Measurements from ENCODE around the gene RNGTT.
A peak's percentile ranks its signal among the peaks of the same experiment; 100 is the strongest.
"Not testable (repeated sequence)": the region's sequence is repeated elsewhere in the genome, so short reads cannot be mapped to it uniquely, and the experiment has no call there.

RNGTT gene

DNA sequence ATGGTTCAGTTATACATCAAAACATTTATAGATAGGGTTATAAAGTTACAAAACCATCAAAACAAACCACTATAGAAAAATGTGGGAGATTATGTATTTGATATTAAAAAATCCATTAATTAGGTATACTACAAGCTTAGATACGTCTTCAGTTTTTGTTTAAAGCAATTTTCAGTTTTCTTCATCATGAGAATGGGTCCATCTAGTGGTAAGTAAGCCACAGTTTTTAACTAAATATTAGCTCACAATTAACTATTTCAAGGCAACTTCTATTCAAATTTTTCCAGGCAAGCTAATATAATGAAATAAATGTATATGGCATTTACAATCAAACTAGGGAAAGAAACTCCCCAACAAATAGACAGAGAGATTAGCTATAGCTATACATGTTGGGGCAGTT is 44.4 kb downstream of the RNGTT start:
- intact Hi-C loops (cut with DNase I) = no loop called here
- DNase-seq = no peak

GRCh38 chr6:88916615-88917208 is 46.7 kb downstream of the RNGTT start:
- no peak for DNase-seq
- intact Hi-C loops (cut with DNase I) = no loop called here

DNA sequence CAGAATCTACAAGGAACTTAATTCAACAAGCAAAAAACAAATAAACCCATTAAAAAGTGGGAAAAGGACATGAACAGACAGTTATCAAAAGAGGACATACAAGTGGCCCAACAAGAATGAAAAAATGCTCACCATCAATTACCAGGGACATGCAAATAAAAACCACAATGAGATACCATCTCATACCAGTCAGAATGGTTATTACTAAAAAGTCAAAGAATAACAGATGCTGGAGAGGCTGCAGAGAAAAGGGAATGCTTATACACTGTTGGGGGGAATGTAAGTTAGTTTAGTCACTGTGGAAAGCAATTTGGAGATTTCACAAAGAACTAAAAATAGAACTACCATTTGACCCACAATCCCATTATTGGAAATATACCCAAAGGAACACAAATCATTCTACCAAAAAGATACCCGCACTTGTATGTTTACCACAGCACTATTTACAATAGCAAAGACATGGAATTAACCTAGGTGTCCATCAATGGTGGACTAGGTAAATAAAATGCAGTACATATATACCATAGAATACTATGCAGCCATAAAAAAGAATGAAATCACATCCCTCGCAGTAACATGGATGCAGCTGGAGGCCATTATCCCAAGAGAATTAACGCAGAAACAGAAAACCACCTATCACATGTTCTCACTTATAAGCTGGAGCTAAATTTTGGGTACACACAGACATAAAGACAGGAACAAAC is 48.4 kb downstream of the RNGTT start:
- DNase-seq = no peak
- intact Hi-C loops (cut with DNase I) = no loop called here

- intact Hi-C loops (cut with DNase I) = no loop called here
These were observed 49.2 kb downstream of the RNGTT start for GRCh38 chr6:88914180-88914579.

GRCh38 chr6:88913471-88913870 is 49.9 kb downstream of the RNGTT start:
- intact Hi-C loops (cut with DNase I) = no loop called here
- no peak for DNase-seq

More at GRCh38 chr6:88914180-88914579, 49.2 kb downstream of the RNGTT start:
- DNase-seq = no peak

GRCh38 chr6:88910922-88911778 is 52.3 kb downstream of the RNGTT start:
- no peak for DNase-seq
- intact Hi-C loops (cut with DNase I) = no loop called here

DNA sequence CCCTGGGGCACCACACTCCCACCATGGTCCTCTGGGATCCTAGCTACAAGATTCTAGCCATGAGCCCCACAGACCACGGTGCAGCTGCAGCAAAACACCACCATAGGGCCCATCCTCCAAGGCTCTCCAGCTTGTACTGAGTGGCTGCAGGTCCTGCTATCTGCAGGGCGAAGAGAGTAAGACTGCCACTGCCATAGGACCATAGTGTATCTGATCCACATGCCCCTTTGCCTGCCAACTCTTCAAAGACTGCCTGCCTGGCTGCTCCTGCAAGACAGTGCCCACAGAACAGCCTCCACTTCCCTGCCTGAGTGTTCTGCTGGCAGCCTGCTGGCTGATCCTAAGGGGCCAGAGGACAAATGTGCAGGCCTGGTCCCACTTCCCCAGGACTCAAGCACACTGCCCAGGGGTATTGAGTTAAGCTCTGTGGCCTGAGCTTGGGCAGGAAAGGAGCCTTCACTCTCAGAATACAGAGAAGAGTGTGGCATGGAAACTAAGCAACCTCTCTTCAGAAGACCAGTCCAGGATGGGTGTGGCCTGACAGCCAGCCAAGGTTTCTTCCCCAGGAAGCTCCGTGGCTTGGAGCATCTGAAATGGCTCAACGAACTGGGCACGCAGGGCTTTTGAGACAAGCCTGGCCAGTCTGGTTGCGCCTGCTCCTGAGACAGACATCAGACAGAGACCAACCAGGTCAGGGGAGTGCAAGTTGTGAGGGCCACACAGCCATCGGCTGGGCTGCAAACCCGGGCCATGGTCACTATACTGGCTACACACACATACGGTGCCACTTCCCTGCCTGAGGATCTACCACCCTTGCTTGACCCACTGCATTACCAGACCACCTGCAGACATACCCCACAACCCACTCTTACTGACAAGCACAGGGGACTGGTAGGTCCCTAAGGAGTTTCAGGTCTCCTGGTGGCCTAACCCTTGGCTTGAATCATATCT is 54.5 kb downstream of the RNGTT start:
- intact Hi-C loops (cut with DNase I) = no loop called here
- peak in 2 of 42 donors; percentile 1 to 5 for DNase-seq

DNA sequence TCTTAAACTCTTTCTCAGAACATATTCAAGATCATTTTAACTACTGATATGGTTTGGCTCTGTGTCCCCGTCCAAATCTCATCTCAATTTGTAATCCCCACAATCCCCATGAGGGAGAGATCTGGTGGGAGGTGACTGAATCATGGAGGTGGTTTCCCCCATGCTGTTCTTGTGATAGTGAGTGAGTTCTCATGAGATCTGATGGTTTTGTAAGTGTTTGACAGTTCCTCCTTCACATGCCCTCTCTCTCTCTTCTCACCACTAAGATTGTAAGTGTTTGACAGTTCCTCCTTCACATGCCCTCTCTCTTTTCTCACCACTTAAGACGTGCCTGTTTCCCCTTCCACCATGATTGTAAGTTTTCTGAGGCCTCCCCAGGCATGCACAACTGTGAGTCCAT is 56.3 kb downstream of the RNGTT start:
- intact Hi-C loops (cut with DNase I) = not testable (repeated sequence)
- peak in 7 of 42 donors; percentile 6 to 47 (median 21) for DNase-seq

- DNase-seq = no peak
- intact Hi-C loops (cut with DNase I) = no loop called here
These were observed 63.7 kb downstream of the RNGTT start for GRCh38 chr6:88899569-88900316.

- intact Hi-C loops (cut with DNase I) = no loop called here
- DNase-seq = no peak
These were observed 67.5 kb downstream of the RNGTT start for GRCh38 chr6:88895911-88896310.

GRCh38 chr6:88890860-88891845 is 72.3 kb downstream of the RNGTT start:
- DNase-seq = no peak
- intact Hi-C loops (cut with DNase I) = no loop called here

GRCh38 chr6:88890394-88890793 is 73.0 kb downstream of the RNGTT start:
- intact Hi-C loops (cut with DNase I) = no loop called here
- no peak for DNase-seq

DNA sequence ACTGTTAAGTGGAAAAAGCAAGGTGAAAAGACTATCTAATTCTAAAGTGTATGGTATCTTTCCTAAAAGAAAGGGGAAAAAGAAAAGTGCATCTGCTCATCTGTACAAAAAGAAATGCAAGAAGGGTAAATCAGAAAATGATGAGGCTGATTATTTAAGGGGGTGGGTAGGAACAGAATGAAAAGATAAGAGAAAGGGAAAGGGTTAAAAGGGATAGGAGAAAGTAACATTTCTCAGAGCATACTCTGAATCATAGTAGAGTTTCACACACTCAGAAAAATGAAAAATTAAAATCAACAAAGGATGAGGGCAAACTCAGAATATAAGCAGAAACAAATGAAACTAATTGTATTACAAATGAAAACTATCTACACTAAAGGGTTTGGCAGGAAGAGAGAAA is 79.1 kb downstream of the RNGTT start:
- DNase-seq = no peak
- intact Hi-C loops (cut with DNase I) = no loop called here

DNA sequence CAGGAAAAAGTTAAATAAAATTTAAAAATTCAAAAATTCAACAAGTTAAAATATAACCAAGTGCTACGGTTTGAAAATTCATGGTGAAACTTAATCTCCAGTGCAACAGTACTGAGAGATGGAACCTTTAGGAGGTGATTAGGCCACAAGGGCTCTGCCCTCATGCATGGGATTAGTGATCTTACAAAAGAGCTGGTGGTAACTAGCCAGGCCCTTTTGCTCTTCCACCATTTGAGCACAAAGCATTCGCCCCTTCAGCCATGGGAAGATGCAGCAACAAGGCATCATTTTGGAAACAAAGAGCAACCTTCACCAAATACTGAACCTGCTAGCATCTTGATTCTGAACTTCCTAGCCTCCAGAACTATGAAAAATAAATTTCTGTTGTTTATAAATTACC is 80.9 kb downstream of the RNGTT start:
- DNase-seq = no peak

DNA sequence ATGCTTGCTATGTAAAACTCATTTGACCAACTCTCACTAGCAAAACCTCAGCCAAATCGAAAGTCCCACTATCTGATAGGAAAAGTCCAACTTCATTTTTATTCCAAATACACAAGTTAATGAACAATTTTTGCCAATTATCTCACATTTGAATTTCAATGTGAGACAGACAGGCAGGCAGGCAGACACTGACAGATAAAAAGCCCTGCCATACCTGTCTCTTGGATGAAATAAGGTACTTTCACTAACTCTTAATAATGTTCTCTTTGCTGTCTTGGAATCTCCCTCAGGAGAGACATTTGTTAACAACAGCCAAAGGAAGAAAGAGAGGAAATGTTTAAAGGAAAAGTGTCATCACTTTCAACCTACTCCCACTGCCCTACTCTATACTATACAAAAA is 82.0 kb downstream of the RNGTT start:
- DNase-seq = no peak
- intact Hi-C loops (cut with DNase I) = no loop called here

More for the DNA sequence above, 80.9 kb downstream of the RNGTT start:
- intact Hi-C loops (cut with DNase I) = no loop called here

DNA sequence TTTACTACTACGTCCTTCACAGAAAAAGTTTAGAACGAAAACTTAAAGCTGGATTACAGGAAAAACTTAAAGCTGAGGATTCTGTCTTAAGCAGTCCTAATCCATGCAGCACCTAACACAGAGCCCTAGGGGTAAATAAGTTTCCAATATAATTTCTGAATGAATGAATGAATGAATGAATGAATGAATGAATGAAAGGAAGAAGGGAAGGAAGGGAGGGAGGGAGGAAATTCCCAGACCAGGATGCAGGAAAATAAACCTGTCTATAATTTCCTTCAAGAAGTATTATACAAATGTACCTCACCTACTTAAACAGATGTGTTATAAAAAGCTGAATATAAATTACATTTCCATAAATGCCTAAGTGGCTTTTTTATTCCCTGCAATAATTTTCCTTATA is 83.4 kb downstream of the RNGTT start:
- intact Hi-C loops (cut with DNase I) = no loop called here
- DNase-seq = no peak

DNA sequence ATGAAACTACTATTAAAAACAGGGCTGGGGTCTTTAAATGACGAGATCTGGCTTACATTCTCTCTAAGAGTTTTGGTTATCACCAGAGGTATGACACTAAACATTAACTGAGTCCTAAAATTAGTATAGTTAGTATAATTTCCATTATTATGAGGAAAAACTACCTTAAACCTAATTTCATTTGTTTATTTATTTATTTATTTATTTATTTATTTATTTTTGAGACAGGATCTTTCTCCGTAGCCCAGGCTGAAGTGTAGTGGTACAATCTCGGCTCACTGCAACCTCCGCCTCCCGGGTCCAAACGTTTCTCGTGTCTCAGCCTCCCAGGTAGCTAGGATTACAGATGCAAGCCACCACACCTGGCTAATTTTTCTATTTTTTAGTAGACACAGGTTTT is 85.5 kb downstream of the RNGTT start:
- DNase-seq = no peak
- intact Hi-C loops (cut with DNase I) = loop anchor here (10.0 kb wide), 1 partner anchor 953 kb away; no protein-coding TSS in a partner anchor

Data from head of caudate nucleus (tissue), 42 donors.